Stimulated activated CD4-positive, alpha-beta T cell treated with anti-CD3 and anti-CD28 coated beads, Interleukin-15, amount 100 ng/mL, for 48 hours (primary cell): Measurements from ENCODE around the gene HBA2.
"Not testable (repeated sequence)": the region's sequence is repeated elsewhere in the genome, so short reads cannot be mapped to it uniquely, and the experiment has no call there.

Experiments
- DNase-seq, 2 donors: peaks; one replicate each; pipeline ENCODE4 v3.0.0-alpha.2; 2020; ENCODE audit warnings: low read depth in 2 of 2

Gene HBA2

DNA sequence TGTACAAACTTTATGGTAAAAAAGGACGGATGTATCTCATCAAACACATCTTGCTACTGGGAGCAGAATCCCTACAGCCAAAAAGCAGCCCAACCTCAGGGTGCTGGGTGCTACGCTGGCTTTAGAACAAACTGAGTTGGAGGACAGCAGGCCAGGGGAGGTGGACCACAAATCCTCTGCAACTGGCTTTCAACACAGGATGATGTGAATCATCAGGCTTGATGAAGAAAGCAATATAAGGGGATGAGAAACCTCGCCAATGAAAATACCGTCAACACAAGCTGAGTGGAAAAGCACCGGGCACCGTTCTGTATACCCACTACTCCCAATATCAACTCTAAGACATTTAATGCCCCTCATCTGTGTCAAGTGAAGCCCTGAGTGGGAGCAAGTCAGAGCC is 21.8 kb downstream of the HBA2 start:
- no peak for DNase-seq

DNA sequence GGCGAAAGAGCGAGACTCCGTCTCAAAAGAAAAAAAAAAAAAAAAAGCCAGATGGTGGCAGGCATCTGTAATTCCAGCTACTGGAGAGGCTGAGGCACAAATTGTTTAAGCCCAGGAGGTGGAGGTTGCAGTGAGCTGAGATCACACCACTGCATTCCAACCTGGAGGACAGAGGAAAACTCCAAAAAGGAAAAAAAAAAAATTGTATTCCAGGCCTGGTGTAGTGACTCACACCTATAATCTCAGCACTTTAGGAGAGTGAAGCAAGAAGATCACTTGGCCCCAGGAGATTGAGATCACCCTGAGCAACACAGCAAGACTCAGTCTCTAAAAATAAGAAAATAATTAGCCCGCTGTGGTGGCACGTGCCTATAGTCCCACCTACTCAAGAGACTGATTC is 27.7 kb downstream of the HBA2 start:
- no peak for DNase-seq

DNA sequence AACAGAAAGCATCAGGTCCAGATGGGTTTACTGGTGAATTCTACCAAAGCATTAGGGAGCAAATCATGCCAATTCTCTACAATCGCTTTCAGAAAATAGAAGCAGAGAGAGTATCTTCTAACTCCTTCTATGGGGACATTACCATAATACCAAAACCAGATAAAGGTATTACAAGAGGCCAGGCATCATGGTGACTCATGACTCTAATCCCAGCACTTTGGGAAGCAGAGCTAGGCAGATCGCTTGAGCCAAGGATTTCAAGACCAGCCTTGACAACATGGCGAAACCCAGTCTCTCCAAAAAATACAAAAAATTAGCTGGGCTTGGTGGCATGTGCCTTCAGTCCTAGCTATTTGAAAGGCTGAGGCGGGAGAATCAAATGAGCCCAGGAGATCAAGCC is 30.6 kb downstream of the HBA2 start:
- no peak for DNase-seq

DNA sequence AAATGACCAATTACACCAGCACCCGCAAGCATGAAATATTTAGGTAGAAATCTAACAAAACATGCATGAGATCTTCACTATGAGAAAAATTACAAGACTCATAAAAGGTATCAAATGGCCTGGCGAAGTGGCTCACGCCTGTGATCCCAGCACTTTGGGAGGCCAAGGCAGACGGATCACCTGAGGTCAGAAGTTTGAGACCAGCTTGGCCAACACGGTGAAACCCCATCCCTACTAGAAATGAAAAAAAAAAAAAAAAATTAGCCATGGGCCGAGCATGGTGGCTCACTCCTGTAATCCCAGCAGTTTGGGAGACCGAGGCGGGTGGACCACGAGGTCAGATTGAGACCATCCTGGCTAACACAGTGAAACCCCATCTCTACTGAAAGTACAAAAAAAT is 31.4 kb downstream of the HBA2 start:
- not testable (repeated sequence) for DNase-seq

DNA sequence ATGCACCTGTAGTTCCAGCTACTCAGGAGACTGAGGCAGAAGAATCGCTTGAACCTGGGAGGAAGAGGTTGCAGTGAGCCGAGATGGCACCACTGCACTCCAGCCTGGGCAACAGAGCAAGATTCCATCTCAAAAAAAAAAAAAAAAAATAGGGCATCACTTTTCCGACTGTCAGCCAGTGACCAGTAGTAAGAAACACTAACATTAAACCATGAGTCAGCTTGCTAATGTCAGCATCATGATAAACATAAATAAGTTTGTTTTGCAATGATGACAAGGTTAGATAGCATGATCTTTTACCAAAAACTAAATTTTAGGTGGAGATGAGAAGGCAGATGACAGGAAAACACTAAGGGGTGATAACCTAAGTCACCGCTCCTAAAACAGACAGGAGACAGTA is 36.7 kb downstream of the HBA2 start:
- not testable (repeated sequence) for DNase-seq

DNA sequence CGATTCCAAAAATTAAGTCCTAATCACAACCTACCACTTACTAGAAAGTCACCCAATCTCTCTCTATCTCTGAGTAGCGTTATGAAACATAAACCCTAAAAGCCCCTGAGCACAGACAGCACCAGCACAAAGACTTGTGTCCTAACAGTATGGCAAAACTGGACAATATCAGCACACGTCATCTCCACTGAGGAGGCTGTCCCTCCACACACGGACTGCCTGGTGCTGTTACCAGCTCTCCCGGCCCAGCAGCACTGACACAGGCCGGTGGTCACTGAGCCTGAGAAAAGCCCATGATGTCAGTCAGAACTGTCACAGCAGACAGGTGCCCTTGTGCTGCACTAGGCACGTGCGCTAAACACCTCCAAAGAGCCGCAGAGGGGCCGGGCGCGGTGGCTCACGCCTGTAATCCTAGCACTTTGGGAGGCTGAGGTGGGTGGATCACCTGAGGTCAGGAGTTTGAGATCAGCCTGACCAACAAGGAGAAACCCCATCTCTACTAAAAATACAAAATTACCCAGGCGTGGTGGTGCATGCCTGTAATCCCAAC is 39.0 kb downstream of the HBA2 start:
- DNase-seq, result not testable (repeated sequence)

DNA sequence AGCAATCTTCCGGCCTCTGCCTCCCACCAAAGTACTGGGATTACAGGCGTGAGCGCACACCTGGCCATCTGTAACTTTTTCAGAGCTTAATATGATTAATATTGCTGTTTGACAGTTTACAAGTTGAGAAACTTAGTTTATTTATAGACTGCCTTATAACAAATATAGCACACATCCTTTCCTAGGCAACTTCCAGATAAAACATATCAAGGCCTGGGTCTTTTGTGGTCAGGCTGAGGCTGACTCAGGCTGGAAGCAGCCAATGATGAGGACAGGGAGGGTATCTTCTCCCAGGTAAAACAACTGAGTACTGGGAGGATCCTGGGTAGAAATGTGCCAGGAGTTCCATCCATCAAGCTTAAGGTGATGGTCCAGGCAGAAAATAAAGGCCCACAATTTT is 40.3 kb downstream of the HBA2 start:
- no peak for DNase-seq

DNA sequence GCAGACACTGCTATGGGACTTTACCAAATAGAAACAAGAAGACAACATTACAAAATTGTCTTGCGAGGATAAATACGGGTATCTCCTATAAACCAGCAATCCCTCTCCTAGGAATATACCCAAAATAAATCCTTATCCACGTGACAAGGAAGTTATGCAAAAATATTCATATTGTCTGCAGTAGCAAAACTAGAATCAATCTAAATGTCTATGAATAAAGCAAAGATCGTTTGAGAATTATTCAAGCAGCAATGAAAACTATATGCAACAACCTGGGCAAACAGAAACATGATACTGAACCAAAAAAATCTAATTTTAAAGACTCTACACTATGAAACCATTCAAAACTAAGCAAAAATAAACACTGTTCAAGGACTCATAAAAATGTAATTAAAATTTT is 47.3 kb downstream of the HBA2 start:
- DNase-seq, result no peak
